Measurements from ENCODE around the gene MLXIPL.
"Not testable (repeated sequence)": the region's sequence is repeated elsewhere in the genome, so short reads cannot be mapped to it uniquely, and the experiment has no call there.

Gene MLXIPL

GRCh38 chr7:73567846-73568685 lies 56.3 kb downstream of the MLXIPL start:
- POLR2A ChIA-PET = interaction anchor here (0.9 to 1.2 kb wide), 2 partner anchors 10 to 11 kb away, joined by 4 read pairs; partner anchors contain the start of genes BCL7B and TBL2

GRCh38 chr7:73567140-73567539 lies 57.2 kb downstream of the MLXIPL start:
- H3K4me3 ChIP-seq (ENCODE audit: low read depth, low read length) = no peak overlapping the region
- TF ChIP-seq CTCF (IDR thresholded peaks at IDR 0.05; ENCODE audit: insufficient read depth, low read length, missing control alignments) = no peak
- CTCF ChIA-PET = interaction anchor here (0.9 to 2.8 kb wide), 3 partner anchors 9 to 288 kb away, joined by 3 to 14 read pairs (median 4); partner anchors contain the start of genes BCL7B and TBL2
- DNase-seq (ENCODE audit: low read depth, low spot score) = no peak
- POLR2A ChIA-PET = interaction anchor here (0.7 to 2.2 kb wide), 2 partner anchors 9 to 11 kb away, joined by 3 to 9 read pairs; partner anchors contain the start of gene TBL2

More at GRCh38 chr7:73567846-73568685, 56.3 kb downstream of the MLXIPL start:
- CTCF ChIA-PET = interaction anchor here (0.9 to 2.8 kb wide), 3 partner anchors 9 to 287 kb away, joined by 3 to 14 read pairs (median 4); partner anchors contain the start of genes BCL7B and TBL2
- no peak for DNase-seq (ENCODE audit: low read depth, low spot score)
- H3K4me3 ChIP-seq (ENCODE audit: low read depth, low read length) = no peak overlapping the region
- TF ChIP-seq CTCF (IDR thresholded peaks at IDR 0.05; ENCODE audit: insufficient read depth, low read length, missing control alignments) = no peak

- ChIA-PET CTCF (interaction anchor here (1.0 to 2.8 kb wide), 2 partner anchors 11 to 41 kb away, joined by 4 to 14 read pairs; partner anchors contain the start of gene TBL2), POLR2A (interaction anchor here (0.6 to 2.2 kb wide), 6 partner anchors 9 to 132 kb away, joined by 3 to 9 read pairs (median 5); partner anchors contain the start of genes BAZ1B and TBL2)
- not testable (repeated sequence) for H3K4me3 ChIP-seq (ENCODE audit: low read depth, low read length); DNase-seq (ENCODE audit: low read depth, low spot score)
Measured at GRCh38 chr7:73566431-73566830, 57.9 kb downstream of the MLXIPL start.

- POLR2A ChIA-PET = interaction anchor here (0.6 to 2.2 kb wide), 5 partner anchors 9 to 132 kb away, joined by 3 to 9 read pairs (median 5); partner anchors contain the start of genes BAZ1B and TBL2
Measured at GRCh38 chr7:73565675-73566340, 58.5 kb downstream of the MLXIPL start.

GRCh38 chr7:73560109-73560835 lies 64.0 kb downstream of the MLXIPL start:
- ChIA-PET CTCF (interaction anchor here (1.1 to 1.5 kb wide), 2 partner anchors 38 to 165 kb away, joined by 4 to 5 read pairs; no protein-coding TSS in a partner anchor), POLR2A (interaction anchor here (1.0 to 1.3 kb wide), 4 partner anchors 14 to 179 kb away, joined by 3 to 6 read pairs (median 5); partner anchors contain the start of genes ABHD11 and TBL2)
- TF ChIP-seq CTCF (IDR thresholded peaks at IDR 0.05; ENCODE audit: insufficient read depth, low read length, missing control alignments) = no peak
- no peak overlapping the region for H3K4me3 ChIP-seq (ENCODE audit: low read depth, low read length)
- DNase-seq (ENCODE audit: low read depth, low spot score) = peak; percentile 66

More at GRCh38 chr7:73565675-73566340, 58.5 kb downstream of the MLXIPL start:
- CTCF ChIA-PET = interaction anchor here (1.0 to 2.8 kb wide), 2 partner anchors 11 to 41 kb away, joined by 4 to 14 read pairs; partner anchors contain the start of gene TBL2
- TF ChIP-seq CTCF (IDR thresholded peaks at IDR 0.05; ENCODE audit: insufficient read depth, low read length, missing control alignments) = no peak
- no peak for DNase-seq (ENCODE audit: low read depth, low spot score)
- H3K4me3 ChIP-seq (ENCODE audit: low read depth, low read length) = no peak overlapping the region

All from AG04449 (cell line).